Brain microvascular endothelial cell (primary cell): Measurements from ENCODE around the gene MTG1.

Experiments
- DNase-seq: peaks from one replicate; pipeline ENCODE4 v3.0.0-alpha.2; 2020
- H3K27ac ChIP-seq: fragments of 250-450 bp; sonication (Bioruptor Pico); 2 replicates; pipeline ENCODE4 v1.5.1; 2020; ENCODE audit warnings: mild to moderate bottlenecking, moderate library complexity
- H3K27me3 ChIP-seq: fragments of 250-450 bp; sonication (Bioruptor Pico); replicated peaks from 2 replicates; pipeline ENCODE4 v1.5.1; 2020; ENCODE audit warnings: mild to moderate bottlenecking
- H3K36me3 ChIP-seq: fragments of 250-450 bp; sonication (Bioruptor Pico); replicated peaks from 2 replicates; pipeline ENCODE4 v1.5.1; 2020; ENCODE audit warnings: mild to moderate bottlenecking
- H3K4me3 ChIP-seq: 2 replicates; pipeline ENCODE4 v1.5.1; 2011; ENCODE audit warnings: low read depth, mild to moderate bottlenecking, control low read depth, low read length, moderate library complexity
- CTCF ChIP-seq: IDR thresholded peaks from 2 replicates; pipeline ENCODE4 v1.5.1; 2011; ENCODE audit warnings: low read depth, mild to moderate bottlenecking, moderate library complexity, low read length, control low read depth, inconsistent platforms; ENCODE audit errors: missing control alignments
- in situ Hi-C: cut with HindIII; loops from 2 replicates; pipeline ENCODE4 v1.10.0; 2017; ENCODE audit warnings: low sequenced_read_pairs, low pct_ligation_motif_present

MTG1 gene

GRCh38 chr10:133445751-133446708 is 52.1 kb downstream of the MTG1 start:
- no peaks in the 10 kb centered on the region for H3K36me3 ChIP-seq
- DNase-seq: no peak
- H3K27ac ChIP-seq: no peak overlapping the region
- TF ChIP-seq CTCF: no peak
- in situ Hi-C loops: no loop called here
- H3K4me3 ChIP-seq: no peak overlapping the region
- H3K27me3 ChIP-seq: no peaks in the 10 kb centered on the region

DNA sequence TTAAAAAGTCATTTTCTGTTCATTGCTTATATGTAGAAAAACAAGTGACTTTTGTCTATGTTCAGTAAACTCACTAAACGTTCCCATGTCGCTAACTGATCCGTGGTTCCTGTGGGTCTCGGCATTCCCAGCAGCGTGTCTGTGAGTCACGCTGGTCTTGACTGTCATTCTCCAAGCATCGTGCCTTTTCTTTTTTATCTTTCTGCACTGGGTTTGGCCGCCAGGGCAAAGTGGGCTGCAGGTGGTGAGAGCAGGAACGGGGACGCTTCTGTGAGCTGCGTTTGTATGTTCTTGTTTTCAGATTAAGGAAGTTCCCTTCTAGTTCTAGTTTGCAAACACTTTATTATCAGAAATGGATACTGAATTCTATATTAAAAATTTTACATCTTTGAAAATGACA is 53.0 kb downstream of the MTG1 start:
- H3K4me3 ChIP-seq: no peak overlapping the region
- DNase-seq: no peak
- in situ Hi-C loops: no loop called here
- no peaks in the 10 kb centered on the region for H3K36me3 ChIP-seq
- H3K27ac ChIP-seq: no peak overlapping the region
- no peak for TF ChIP-seq CTCF
- no peaks in the 10 kb centered on the region for H3K27me3 ChIP-seq

- no peaks in the 10 kb centered on the region for H3K27me3 ChIP-seq
- in situ Hi-C loops: no loop called here
- H3K36me3 ChIP-seq: no peaks in the 10 kb centered on the region
- TF ChIP-seq CTCF: no peak
- no peak overlapping the region for H3K4me3 ChIP-seq
- no peak for DNase-seq
- H3K27ac ChIP-seq: no peak overlapping the region
Measured at GRCh38 chr10:133448120-133448519, 54.2 kb downstream of the MTG1 start.

GRCh38 chr10:133451346-133451745 is 57.4 kb downstream of the MTG1 start:
- no peak for DNase-seq
- H3K27me3 ChIP-seq: no peaks in the 10 kb centered on the region
- no peak overlapping the region for H3K4me3 ChIP-seq
- in situ Hi-C loops: no loop called here
- no peaks in the 10 kb centered on the region for H3K36me3 ChIP-seq
- TF ChIP-seq CTCF: no peak
- H3K27ac ChIP-seq: no peak overlapping the region

DNA sequence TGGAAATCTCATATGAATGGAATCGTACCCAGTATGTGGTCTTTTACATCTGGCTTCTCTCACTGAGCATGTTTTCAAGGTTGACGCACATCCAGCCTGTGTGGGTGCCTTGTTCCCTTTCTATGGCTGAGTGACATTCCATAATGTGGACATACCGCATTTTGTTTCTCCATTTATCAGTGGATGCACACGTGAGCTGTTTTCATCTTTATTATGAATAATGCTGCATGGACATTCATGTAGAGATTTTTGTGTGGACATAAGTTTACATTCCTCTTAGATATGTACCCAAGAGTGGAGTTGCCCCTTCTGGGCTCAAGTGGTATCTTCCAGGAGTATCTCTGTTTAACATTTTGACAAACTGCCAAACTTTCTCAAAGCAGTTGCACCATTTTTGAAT is 58.5 kb downstream of the MTG1 start:
- Histone ChIP-seq H3K36me3 (no peaks in the 10 kb centered on the region), H3K27me3 (no peaks in the 10 kb centered on the region), H3K27ac (no peak overlapping the region), H3K4me3 (no peak overlapping the region)
- no peak for TF ChIP-seq CTCF
- in situ Hi-C loops: no loop called here
- DNase-seq: no peak
